MCF 10A (cell line): ENCODE measurements around the gene AXDND1. TPM values are rescaled to one million over a fixed set of nuclear protein-coding genes. Genes with fewer than 3 reads are reported as not detected.

Source experiments
- BruUV-seq: library from RNA; stranded (reverse); fragments of 400-500 nt; replicated peaks from 2 replicates; lab custom pipeline; 2021; lab: Mats Ljungman, UMichigan
- CTCF ChIA-PET: fragments of 300-600 bp; sonication (Branson Sonifier 250); formaldehyde crosslinking; extraction: SDS; loops from one replicate; lab custom pipeline; 2021; ENCODE audit warnings: antibody characterized with exemption, inconsistent platforms; lab: Yijun Ruan, JAX
- POLR2A ChIA-PET: fragments of 300-600, 350-650 bp; sonication (Branson Sonifier 250); formaldehyde crosslinking; extraction: SDS; loops from one replicate; lab custom pipeline; 2020; ENCODE audit warnings: antibody characterized with exemption, inconsistent platforms; lab: Yijun Ruan, JAX
- DNase-seq: peaks from one replicate; pipeline ENCODE4 v3.0.0-alpha.2; 2018; ENCODE audit not compliant: unreplicated experiment
- H3K27ac Mint-ChIP-seq: one replicate; pipeline ENCODE4 v1.8.0; 2022; ENCODE audit warnings: mild to moderate bottlenecking, low read depth, mixed read lengths; ENCODE audit not compliant: unreplicated experiment
- H3K27me3 Mint-ChIP-seq: one replicate; pipeline ENCODE4 v1.8.0; 2022; ENCODE audit warnings: mixed read lengths; ENCODE audit not compliant: insufficient read depth, unreplicated experiment
- H3K36me3 Mint-ChIP-seq: one replicate; pipeline ENCODE4 v1.8.0; 2022; ENCODE audit warnings: mild to moderate bottlenecking, moderate library complexity, mixed read lengths; ENCODE audit not compliant: insufficient read depth, unreplicated experiment
- H3K4me1 Mint-ChIP-seq: one replicate; pipeline ENCODE4 v1.8.0; 2022; ENCODE audit warnings: mixed read lengths; ENCODE audit not compliant: insufficient read depth, unreplicated experiment
- H3K4me3 Mint-ChIP-seq: one replicate; pipeline ENCODE4 v1.8.0; 2022; ENCODE audit warnings: mild to moderate bottlenecking, moderate library complexity, mixed read lengths; ENCODE audit not compliant: unreplicated experiment
- H3K9me3 Mint-ChIP-seq: one replicate; pipeline ENCODE4 v1.8.0; 2022; ENCODE audit warnings: mixed read lengths; ENCODE audit not compliant: unreplicated experiment
- intact Hi-C: fragments of 100-400 bp; cut with micrococcal nuclease; formaldehyde crosslinking; loops from 2 replicates; pipeline ENCODE4 v1.14.1; 2022
- total RNA-seq: library from RNA; stranded (reverse); gene quantifications from 2 replicates; pipeline ENCODE4 v1.2.3, GENCODE V29; 2022
- TF ChIP-seq, protein P1 (sequence below): fragments of 200-600 bp; IDR thresholded peaks from one replicate; pipeline ENCODE4 v1.8.0; 2022; ENCODE audit warnings: antibody characterized with exemption, mild to moderate bottlenecking; ENCODE audit not compliant: unreplicated experiment

AXDND1 gene
- total RNA-seq, 1 experiment from 2014 or later, result 1.1 TPM

DNA sequence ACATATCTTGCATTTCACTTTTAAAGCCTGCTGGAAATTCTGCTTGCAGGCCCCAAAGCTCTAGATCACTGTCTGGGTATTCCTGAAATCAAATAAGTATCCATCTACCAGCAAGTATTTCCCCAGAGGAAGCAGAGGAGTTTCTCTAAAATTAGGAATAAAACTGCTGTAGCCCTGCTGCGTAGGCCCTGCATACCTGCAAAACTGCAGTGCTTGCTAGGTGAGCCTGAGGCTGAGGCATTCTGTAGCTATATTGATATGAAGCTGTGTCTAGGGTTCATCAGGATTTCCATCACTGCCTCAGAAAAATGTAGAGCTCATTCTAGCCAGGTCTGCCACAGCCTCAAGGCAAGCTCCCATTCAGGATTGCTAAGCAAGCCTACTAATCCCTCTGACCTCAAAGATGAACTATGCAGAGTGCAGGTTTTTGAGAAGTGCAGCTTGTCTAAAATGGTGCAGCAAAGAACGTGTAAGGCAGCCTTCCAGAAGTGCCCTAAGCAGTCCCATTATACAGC lies 181.3 kb downstream of the AXDND1 start:
- peaks cover 14% of the 10 kb centered on the region for H3K4me1 Mint-ChIP-seq
- TF ChIP-seq, protein P1, sequence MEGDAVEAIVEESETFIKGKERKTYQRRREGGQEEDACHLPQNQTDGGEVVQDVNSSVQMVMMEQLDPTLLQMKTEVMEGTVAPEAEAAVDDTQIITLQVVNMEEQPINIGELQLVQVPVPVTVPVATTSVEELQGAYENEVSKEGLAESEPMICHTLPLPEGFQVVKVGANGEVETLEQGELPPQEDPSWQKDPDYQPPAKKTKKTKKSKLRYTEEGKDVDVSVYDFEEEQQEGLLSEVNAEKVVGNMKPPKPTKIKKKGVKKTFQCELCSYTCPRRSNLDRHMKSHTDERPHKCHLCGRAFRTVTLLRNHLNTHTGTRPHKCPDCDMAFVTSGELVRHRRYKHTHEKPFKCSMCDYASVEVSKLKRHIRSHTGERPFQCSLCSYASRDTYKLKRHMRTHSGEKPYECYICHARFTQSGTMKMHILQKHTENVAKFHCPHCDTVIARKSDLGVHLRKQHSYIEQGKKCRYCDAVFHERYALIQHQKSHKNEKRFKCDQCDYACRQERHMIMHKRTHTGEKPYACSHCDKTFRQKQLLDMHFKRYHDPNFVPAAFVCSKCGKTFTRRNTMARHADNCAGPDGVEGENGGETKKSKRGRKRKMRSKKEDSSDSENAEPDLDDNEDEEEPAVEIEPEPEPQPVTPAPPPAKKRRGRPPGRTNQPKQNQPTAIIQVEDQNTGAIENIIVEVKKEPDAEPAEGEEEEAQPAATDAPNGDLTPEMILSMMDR, result no peak
- H3K27ac Mint-ChIP-seq, result no peak overlapping the region
- H3K27me3 Mint-ChIP-seq, result no peaks in the 10 kb centered on the region
- intact Hi-C loops, result no loop called here
- no peaks in the 10 kb centered on the region for H3K9me3 Mint-ChIP-seq
- DNase-seq, result no peak
- BruUV-seq, result no TSS peak
- ChIA-PET POLR2A (interaction anchor here (0.8 to 1.1 kb wide), 3 partner anchors 9 to 32 kb away, joined by 3 to 5 read pairs (median 3); no protein-coding TSS in a partner anchor), CTCF (interaction anchor here (0.6 to 1.5 kb wide), 4 partner anchors 13 to 425 kb away, joined by 3 to 5 read pairs (median 4); no protein-coding TSS in a partner anchor)
- no peak overlapping the region for H3K4me3 Mint-ChIP-seq
- no peaks in the 10 kb centered on the region for H3K36me3 Mint-ChIP-seq

DNA sequence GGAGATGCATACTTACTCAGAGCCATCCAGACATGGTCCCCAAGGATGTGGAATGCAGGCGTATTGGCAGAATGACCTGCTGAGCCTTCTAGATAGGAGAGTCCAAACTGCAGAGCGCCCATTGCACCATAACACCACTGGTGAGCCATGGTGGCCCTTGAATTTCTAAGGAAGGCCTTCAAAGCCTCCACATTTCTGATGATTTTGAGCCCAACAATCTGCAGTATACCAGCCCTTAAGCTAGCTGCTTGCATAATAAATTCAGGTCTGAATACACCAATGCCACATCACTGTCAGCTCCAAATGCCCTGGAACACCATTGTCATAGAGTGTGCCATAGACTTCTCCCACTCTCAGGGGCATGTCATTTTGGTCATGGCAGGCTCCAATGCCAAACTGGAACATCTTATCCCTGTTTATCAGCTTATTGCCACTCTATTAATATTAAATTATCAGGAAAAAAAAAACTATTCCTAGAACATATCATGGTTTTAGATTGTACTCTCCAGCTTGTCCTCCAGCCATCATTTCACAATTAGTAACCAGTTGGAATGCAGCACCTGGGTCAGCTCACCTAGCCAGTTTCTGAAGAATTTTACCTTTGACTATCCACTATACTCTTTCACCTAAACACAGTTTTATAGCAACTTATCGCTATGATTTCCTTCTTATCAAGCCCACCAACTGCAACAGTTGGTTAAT lies 183.0 kb downstream of the AXDND1 start:
- no TSS peak for BruUV-seq
- Mint-ChIP-seq H3K4me3 (no peak overlapping the region), H3K27ac (no peak overlapping the region), H3K4me1 (peaks cover 14% of the 10 kb centered on the region), H3K9me3 (no peaks in the 10 kb centered on the region), H3K27me3 (no peaks in the 10 kb centered on the region), H3K36me3 (no peaks in the 10 kb centered on the region)
- TF ChIP-seq, protein P1, result no peak
- CTCF ChIA-PET, result interaction anchor here (0.5 kb wide), 1 partner anchor 93 kb away, joined by 3 read pairs; no protein-coding TSS in a partner anchor
- intact Hi-C loops, result no loop called here
- POLR2A ChIA-PET, result no interaction called here
- DNase-seq, result no peak

DNA sequence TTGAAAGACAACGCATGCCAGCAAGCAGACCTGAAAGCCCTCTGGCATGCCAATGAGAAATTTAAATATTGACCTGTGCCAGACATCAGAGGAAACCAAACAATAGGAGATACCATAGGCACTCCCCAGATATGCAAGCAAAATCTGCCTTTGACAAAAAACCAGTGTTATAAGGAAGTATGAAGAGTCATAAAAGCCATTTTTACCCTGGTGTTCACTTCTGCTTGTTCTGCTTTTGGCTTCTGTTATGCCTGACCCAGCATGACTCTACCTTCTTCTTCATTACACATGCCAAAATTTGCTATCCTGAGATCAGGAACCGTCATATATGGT lies 183.6 kb downstream of the AXDND1 start:
- POLR2A ChIA-PET, result no interaction called here
- TF ChIP-seq, protein P1, result no peak
- peaks cover 14% of the 10 kb centered on the region for H3K4me1 Mint-ChIP-seq
- H3K27ac Mint-ChIP-seq, result no peak overlapping the region
- intact Hi-C loops, result no loop called here
- no peak for DNase-seq
- CTCF ChIA-PET, result no interaction called here
- no peaks in the 10 kb centered on the region for H3K36me3 Mint-ChIP-seq
- H3K4me3 Mint-ChIP-seq, result no peak overlapping the region
- no peaks in the 10 kb centered on the region for H3K27me3 Mint-ChIP-seq
- H3K9me3 Mint-ChIP-seq, result no peaks in the 10 kb centered on the region
- BruUV-seq, result no TSS peak
